GM08714 (cell line): ENCODE measurements around the gene NRG2.

Source experiments
- H3K4me3 ChIP-seq: fragments of 200-500 bp; sonication (Bioruptor generic); 2 replicates; pipeline ENCODE4 v1.5.1; 2014; ENCODE audit warnings: mild to moderate bottlenecking, low read length, inconsistent platforms
- ZNF274 ChIP-seq: IDR thresholded peaks from 2 replicates; pipeline ENCODE4 v1.6.1; 2012; ENCODE audit warnings: mild to moderate bottlenecking, low read depth, low read length

NRG2 gene

DNA sequence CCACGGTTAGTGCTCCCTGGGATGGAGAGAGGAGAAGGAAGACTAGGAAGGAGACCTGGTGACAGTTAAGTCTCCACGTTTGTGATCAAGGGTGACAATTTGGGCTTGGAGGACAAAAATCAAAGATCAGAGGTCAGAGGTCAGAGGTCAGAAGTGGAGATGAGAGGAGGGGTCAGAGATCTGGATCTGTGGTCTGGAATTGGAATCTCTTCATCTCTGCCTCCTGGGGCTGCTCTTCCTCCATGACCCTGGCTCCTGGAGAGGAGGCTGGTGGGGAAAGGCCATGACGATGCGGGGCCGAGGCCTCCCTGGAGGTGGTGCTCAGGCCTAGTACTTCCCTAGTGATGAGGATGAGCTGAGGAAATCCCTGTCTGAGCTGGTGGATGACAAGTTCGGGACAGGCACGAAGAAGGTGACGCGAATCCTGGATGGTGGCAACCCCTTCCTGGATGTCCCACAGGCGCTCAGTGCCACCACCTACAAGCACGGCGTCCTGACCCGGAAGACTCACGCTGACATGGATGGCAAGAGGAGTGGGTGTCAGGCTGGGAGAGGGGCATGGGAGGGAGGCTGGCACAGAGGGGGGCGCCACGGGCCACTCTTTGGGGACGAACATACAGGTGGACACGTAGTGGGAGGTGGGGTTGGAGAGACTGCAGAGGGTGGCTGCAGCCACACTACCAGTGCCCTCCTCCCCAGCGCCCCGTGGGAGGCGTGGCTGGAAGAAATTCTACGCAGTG is 206.5 kb downstream of the NRG2 start:
- no peak for TF ChIP-seq ZNF274
- no peak overlapping the region for H3K4me3 ChIP-seq

DNA sequence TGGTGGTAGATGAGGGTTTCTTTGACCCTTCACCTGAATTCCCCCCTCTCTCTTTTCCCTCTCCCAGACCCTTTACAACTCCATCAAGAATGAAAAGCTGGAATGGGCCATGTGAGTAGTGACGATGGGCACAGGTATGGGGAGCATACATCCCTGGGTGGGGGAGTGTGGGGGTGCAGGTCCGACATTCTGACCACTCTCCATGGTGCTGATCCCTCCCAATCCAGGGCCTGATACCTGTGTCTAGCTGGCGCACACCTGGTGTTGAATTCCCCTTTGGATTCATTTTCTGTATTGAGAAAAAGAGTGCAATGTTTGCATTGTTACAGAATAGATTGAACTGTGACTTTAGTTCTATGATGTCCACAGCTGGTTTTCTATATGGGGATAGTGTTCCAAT is 207.4 kb downstream of the NRG2 start:
- TF ChIP-seq ZNF274 = no peak
- no peak overlapping the region for H3K4me3 ChIP-seq

DNA sequence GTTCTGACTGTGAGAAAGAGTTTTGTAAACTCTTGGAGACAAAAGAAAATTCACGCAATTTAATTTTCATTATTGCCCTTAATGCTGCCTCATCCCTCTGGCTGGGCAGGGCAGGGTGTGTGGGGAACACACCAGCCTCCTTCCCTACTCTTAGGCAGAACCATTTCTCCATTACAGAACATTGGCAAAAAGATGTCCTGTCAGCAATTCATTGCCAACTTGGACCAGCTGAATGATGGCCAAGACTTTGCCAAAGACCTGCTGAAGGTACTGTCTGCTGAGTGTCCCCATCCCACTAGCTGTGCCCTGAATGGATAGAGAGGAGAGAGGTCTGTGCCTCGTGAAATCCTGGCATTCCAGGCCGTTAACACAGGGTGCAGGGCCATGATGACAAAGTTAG is 209.6 kb downstream of the NRG2 start:
- TF ChIP-seq ZNF274 = no peak

DNA sequence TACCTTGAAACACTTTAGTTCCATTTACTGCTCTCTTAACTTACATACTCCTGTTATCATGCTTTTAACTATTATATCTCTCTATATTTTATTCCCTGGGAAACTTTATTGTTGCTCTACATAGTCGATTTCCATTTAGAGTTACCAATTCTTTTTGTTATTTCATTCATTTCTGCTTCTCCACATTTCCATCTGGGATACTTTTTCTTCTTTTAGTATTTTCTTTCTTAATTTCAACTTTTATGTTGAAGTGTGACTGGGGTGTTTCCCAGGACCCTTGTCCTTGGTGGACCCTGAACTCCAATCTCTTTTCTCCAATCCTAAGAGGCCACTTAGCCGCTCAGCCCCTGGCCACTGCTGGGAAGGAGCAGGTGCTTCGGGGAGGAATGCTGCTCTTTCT is 211.5 kb downstream of the NRG2 start:
- no peak for TF ChIP-seq ZNF274

More for the DNA sequence above, 209.6 kb downstream of the NRG2 start:
- H3K4me3 ChIP-seq = no peak overlapping the region

DNA sequence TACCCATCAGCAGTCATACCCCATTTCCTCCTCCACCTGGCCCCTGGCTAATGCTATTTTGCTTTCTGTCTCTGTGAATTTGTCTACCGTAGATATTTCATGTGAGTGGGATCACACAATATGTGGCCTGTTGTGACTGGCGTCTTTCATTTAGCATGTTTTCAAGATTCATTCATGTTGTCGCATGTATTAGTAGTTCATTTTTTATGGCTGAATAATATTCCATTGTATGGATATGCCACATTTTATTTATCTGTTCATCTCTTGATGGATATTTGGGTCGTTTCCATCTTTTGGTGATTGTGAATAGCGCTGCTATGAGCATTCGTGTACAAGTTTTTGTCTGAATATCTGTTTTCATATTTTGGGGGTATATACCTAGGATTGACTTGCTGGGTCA is 213.6 kb downstream of the NRG2 start:
- H3K4me3 ChIP-seq = no peak overlapping the region
- TF ChIP-seq ZNF274 = no peak

More for the DNA sequence above, 211.5 kb downstream of the NRG2 start:
- no peak overlapping the region for H3K4me3 ChIP-seq

DNA sequence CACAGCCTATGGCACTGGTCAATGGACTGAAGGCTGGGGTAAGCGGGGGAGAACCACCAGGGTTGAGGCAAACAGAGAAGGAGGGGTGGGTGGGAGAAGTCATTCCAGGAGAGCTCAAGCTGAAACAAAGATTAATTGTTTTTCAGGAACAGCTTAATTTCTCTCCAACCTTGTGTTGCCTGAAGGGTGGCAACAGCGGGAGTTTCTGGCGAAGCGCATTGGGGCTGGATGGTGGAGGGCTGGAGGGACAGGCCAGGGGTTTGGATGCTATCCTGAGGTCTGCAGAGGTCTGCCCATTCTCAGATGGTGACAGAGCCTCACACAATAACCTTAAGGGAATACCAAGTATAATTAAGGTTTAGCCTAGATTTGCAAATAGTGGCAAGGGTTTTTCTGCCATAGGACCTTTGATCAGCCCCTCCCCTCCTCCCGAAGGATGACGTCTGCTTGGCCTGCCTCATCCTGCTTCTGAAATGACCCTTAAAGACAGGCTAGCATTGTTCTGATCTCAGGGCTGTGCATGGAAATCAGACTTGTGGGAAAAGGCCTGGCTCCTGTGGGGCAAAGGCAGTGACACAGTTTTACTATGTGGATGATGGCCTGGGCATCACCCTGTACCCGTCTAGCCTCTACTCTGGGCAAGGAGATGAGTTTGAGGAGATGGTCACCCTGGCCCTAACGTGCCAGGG is 214.7 kb downstream of the NRG2 start:
- TF ChIP-seq ZNF274 = no peak
- no peak overlapping the region for H3K4me3 ChIP-seq

DNA sequence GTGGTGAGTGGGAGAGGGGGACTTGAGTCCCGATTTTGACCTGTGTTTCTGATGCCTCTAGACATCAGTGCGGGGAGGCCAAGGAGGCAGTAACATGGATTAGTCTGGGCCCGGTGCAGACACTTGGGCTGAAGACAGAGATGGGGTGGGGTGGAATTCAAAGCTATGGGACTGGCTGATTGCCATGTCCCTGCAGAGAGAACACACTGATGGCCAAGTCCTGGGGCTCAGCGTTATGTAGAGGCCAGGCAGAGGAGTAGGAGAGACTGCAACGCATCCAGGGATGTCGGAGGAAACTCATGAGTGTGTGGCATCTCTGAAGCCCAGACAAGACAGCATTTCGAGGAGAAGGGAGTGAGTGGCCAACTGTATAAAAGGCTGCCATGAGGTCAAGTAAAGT is 217.4 kb downstream of the NRG2 start:
- no peak for TF ChIP-seq ZNF274
- no peak overlapping the region for H3K4me3 ChIP-seq

DNA sequence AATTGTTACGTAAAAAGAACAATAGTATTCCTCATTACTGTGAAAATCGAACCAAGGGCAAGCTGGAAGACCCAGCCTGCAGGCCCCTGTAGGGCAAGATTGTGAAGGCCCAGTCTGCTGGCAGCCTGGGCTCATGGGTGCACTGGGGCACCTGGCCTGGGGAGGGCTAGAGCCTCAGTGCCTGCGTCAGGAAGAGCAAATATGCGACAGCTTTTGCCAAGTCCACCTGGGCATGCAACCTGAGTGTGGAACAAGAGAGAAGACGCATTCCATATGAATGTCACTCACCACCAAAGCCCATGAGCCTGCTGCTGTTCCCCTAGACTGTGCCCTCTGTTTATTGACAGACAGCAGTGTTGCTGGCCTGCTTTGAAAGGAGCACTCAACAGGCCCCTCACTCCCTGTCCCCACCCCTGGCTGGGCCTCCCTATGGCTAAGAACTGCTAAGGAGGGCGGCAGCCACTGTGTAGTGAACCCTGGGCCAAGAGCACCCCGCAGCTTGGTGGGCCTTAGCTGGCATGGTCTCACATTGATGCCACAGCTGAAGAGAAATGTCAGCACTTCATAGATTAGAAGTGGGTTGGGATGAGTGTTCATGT is 219.2 kb downstream of the NRG2 start:
- no peak for TF ChIP-seq ZNF274
- no peak overlapping the region for H3K4me3 ChIP-seq

DNA sequence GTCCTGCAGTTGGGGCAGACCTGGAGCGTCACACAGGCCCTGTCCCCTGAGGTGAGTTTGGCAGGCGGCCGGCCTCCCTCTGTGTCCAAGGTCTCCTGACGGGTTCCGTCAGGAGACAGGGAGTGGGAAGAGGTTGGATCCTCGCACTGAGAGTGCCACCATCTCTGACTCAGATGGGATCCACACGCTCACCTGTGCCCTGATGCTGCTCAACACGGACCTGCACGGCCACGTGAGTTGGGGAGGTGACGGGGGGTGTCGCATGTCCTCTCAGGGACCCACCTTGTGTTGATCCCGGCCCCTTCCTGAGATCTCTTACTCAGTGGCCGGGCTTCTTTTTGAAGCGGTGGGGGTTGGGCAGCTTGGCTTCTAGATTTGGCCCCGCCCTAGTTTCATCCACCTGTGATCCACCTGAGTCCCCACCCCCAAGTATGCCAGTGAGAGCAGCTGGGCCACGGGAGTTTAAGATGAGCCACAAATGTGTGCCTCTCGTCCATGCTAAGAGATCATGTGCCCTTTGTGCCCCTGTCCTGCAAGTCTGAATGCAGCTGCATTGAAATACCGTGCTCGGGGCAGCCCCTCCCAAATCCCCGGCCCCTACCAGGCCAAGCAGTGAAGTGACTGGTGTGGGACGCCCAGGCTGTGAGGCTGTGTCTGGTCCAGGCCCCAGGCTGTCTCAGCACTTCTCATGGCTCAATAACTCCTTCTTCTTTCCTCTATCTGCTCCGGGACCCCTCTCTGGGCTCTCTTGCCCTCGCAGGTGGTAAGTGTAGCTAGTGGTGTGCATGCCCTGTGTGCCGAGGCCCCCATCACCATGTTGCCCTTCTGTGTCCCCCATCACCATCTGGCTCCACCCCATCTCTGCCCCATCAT is 220.3 kb downstream of the NRG2 start:
- no peak overlapping the region for H3K4me3 ChIP-seq
- TF ChIP-seq ZNF274 = no peak

DNA sequence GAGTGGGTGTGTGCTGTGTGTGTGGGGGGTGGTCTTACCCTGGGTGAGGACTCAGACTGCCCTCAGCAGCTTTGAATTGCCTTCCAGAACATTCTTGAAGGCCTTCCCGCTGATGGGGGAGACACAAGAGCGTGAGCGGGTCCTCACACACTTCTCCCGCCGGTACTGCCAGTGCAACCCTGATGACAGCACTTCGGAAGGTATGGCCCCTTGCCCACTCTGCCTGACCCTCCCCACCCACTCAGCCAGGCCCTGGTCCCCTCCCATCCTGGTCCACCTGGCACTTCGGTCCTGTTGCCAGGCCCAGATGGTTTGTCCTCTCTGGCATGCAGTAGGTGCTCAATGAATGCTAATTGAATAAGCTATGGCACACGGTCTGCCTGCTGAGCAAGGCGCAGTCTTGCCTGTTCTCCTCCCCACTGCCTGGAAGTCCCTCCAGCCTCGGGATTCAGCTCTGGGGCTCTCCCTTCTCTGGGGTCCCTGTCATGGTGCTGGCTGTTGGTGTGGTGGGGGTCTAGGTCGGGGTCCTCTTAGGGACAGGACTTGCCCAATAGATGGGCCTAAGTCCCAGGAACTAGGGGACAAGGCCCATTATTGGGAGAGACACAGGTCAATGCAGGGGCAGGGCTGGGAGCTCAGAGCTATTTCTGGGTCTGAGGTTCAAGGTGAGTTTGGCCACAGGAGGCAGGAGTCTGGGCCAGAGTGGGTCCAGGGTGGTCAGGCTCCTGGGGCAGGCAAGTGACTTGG is 221.1 kb downstream of the NRG2 start:
- no peak overlapping the region for H3K4me3 ChIP-seq
- no peak for TF ChIP-seq ZNF274

DNA sequence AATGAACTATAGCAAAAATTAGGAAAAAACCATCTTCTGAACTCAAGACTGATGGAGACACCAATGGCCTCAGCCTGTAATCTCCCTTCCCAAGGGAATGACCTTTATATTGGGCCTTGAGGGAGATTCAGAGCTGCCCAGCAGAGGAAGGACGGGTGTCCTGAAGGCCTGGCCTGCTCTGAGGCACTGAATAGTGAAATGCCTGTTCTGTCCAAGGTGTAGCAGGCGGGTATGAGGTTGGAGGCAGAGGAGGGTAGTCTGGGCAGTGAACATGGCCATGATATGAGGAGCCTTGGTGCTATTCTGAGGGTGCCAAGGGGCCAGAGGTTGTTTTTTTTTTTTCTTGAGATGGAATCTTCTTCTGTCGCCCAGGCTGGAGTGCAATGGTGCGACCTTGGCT is 222.5 kb downstream of the NRG2 start:
- no peak for TF ChIP-seq ZNF274

DNA sequence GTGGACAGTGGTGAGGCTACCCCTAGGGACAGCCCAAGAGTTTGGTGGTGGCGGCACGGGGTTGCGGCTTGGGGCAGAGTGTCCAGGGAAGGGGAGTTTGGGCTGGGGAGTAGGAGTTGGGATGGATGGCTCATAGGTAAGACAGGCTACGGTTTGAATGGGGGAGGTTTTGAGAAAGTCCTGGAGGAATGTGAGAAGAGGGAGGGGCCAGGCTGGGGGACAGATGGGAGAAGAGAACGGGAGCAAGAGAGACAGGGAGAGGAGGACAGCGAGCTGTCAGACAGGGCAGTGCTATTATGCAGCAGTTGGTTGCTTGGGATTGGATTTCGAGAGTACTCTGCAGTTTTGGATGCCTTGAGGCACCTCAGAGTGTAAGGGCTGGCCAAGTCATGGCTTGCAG is 223.0 kb downstream of the NRG2 start:
- TF ChIP-seq ZNF274 = no peak
- H3K4me3 ChIP-seq = no peak overlapping the region

More for the DNA sequence above, 222.5 kb downstream of the NRG2 start:
- H3K4me3 ChIP-seq = no peak overlapping the region

DNA sequence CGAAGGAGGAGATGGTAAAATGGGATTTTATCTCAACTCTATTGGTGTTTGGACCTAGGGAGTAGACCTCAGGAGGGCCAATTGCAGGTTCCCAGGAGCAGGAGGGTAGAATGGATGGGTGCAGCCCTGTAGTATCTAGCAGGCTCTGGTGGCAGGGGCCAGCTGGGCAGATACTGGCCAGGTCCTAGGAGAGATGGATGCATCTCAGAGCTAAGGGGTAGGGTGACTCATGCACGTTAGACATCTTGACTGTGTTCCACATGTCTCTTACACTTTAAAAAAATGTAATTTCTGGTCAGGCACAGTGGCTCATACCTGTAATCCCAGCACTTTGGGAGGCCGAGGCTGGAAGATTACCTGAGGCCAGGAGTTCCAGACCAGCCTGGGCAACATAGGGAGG is 225.1 kb downstream of the NRG2 start:
- no peak overlapping the region for H3K4me3 ChIP-seq

More for the DNA sequence above, 225.1 kb downstream of the NRG2 start:
- no peak for TF ChIP-seq ZNF274
